H9 (cell line): Measurements from ENCODE around the gene CA11. TPM values are rescaled to one million over a fixed set of nuclear protein-coding genes. Genes with fewer than 3 reads are reported as not detected.

Experiments
- DNase-seq: peaks from one replicate; pipeline ENCODE4 v3.0.0-alpha.2; 2017
- H2AFZ ChIP-seq: one replicate; pipeline ENCODE4 v1.6.1; 2013; ENCODE audit warnings: mild to moderate bottlenecking, low read length, control low read depth, moderate library complexity
- H2AK5ac ChIP-seq: 2 replicates; pipeline ENCODE4 v1.6.1; 2013; ENCODE audit warnings: low read length, control low read depth, mixed read lengths; ENCODE audit not compliant: insufficient read length
- H2BK120ac ChIP-seq: one replicate; pipeline ENCODE4 v1.6.1; 2013; ENCODE audit warnings: low read depth, mild to moderate bottlenecking, low read length, control low read depth, inconsistent platforms; ENCODE audit not compliant: poor library complexity, severe bottlenecking
- H2BK12ac ChIP-seq: 2 replicates; pipeline ENCODE4 v1.6.1; 2013; ENCODE audit warnings: low read length, control low read depth, mixed read lengths, low read depth; ENCODE audit not compliant: insufficient read length
- H2BK15ac ChIP-seq: 2 replicates; pipeline ENCODE4 v1.6.1; 2013; ENCODE audit warnings: low read depth, low read length, control low read depth
- H2BK20ac ChIP-seq: one replicate; pipeline ENCODE4 v1.6.1; 2013; ENCODE audit warnings: low read depth, mild to moderate bottlenecking, low read length, control low read depth, inconsistent platforms; ENCODE audit not compliant: poor library complexity, severe bottlenecking
- H2BK5ac ChIP-seq: 2 replicates; pipeline ENCODE4 v1.6.1; 2013; ENCODE audit warnings: low read length, control low read depth, mixed read lengths; ENCODE audit not compliant: insufficient read length
- H3K14ac ChIP-seq: 2 replicates; pipeline ENCODE4 v1.6.1; 2013; ENCODE audit warnings: low read length, control low read depth; ENCODE audit not compliant: insufficient read depth
- H3K18ac ChIP-seq: 2 replicates; pipeline ENCODE4 v1.6.1; 2013; ENCODE audit warnings: low read depth, mild to moderate bottlenecking, mixed read lengths, low read length, control low read depth; ENCODE audit not compliant: insufficient read length
- H3K23ac ChIP-seq: 2 replicates; pipeline ENCODE4 v1.6.1; 2013; ENCODE audit warnings: low read length, control low read depth, mixed read lengths, low read depth; ENCODE audit not compliant: insufficient read length
- H3K23me2 ChIP-seq: 2 replicates; pipeline ENCODE4 v1.6.1; 2013; ENCODE audit warnings: low read depth, mild to moderate bottlenecking, mixed read lengths, low read length, control low read depth; ENCODE audit not compliant: insufficient read length, poor library complexity, severe bottlenecking
- H3K27ac ChIP-seq: 2 replicates; pipeline ENCODE4 v1.5.1; 2013; ENCODE audit warnings: low read length, control low read depth, mixed read lengths, low read depth; ENCODE audit not compliant: insufficient read length
- H3K27me3 ChIP-seq: 2 replicates; pipeline ENCODE4 v1.6.1; 2013; ENCODE audit warnings: low read length, control low read depth, inconsistent platforms; ENCODE audit not compliant: insufficient read depth
- H3K4ac ChIP-seq: 2 replicates; pipeline ENCODE4 v1.6.1; 2013; ENCODE audit warnings: low read depth, mild to moderate bottlenecking, control low read depth, inconsistent platforms, low read length, moderate library complexity
- H3K4me1 ChIP-seq: 2 replicates; pipeline ENCODE4 v1.6.1; 2013; ENCODE audit warnings: low read length, control low read depth, inconsistent platforms; ENCODE audit not compliant: insufficient read depth
- H3K4me2 ChIP-seq: 2 replicates; pipeline ENCODE4 v1.6.1; 2013; ENCODE audit warnings: low read length, control low read depth, mixed read lengths; ENCODE audit not compliant: insufficient read length, insufficient read depth
- H3K56ac ChIP-seq: 2 replicates; pipeline ENCODE4 v1.6.1; 2013; ENCODE audit warnings: low read depth, mild to moderate bottlenecking, mixed read lengths, low read length, control low read depth; ENCODE audit not compliant: insufficient read length
- H3K79me1 ChIP-seq: 2 replicates; pipeline ENCODE4 v1.6.1; 2013; ENCODE audit warnings: low read depth, mild to moderate bottlenecking, moderate library complexity, low read length, control low read depth, inconsistent platforms; ENCODE audit not compliant: insufficient read depth, poor library complexity, severe bottlenecking
- H3K79me2 ChIP-seq: 2 replicates; pipeline ENCODE4 v1.6.1; 2013; ENCODE audit warnings: low read length, control low read depth, inconsistent platforms; ENCODE audit not compliant: insufficient read depth
- H3K9ac ChIP-seq: 2 replicates; pipeline ENCODE4 v1.6.1; 2013; ENCODE audit warnings: low read length, control low read depth, mixed read lengths; ENCODE audit not compliant: insufficient read length; ENCODE audit errors: extremely low read depth
- H3K9me3 ChIP-seq: one replicate; pipeline ENCODE4 v1.6.1; 2013; ENCODE audit warnings: low read depth, low read length, inconsistent platforms; ENCODE audit not compliant: control insufficient read depth
- H3T11ph ChIP-seq: one replicate; pipeline ENCODE4 v1.6.1; 2013; ENCODE audit warnings: mild to moderate bottlenecking, low read length, control low read depth, inconsistent platforms
- H4K20me1 ChIP-seq: one replicate; pipeline ENCODE4 v1.6.1; 2013; ENCODE audit not compliant: control insufficient read depth, insufficient read length, insufficient read depth
- H4K5ac ChIP-seq: 2 replicates; pipeline ENCODE4 v1.6.1; 2013; ENCODE audit warnings: low read depth, mild to moderate bottlenecking, mixed read lengths, low read length, control low read depth; ENCODE audit not compliant: insufficient read length
- H4K8ac ChIP-seq: replicated peaks from 2 replicates; pipeline ENCODE4 v1.6.1; 2013; ENCODE audit warnings: low read length, control low read depth, mixed read lengths, low read depth; ENCODE audit not compliant: insufficient read length
- H4K91ac ChIP-seq: 2 replicates; pipeline ENCODE4 v1.6.1; 2013; ENCODE audit warnings: low read depth, mild to moderate bottlenecking, moderate library complexity, mixed read lengths, low read length, control low read depth; ENCODE audit not compliant: insufficient read length
- H3K27ac Mint-ChIP-seq, 3 experiments: 2 replicates in 2 of 3; 3 replicates in 1 of 3; pipeline ENCODE4 v1.8.0; 2020 to 2021; ENCODE audit warnings: mixed read lengths in 3 of 3, mild to moderate bottlenecking in 1 of 3, moderate library complexity in 1 of 3
- H3K27me3 Mint-ChIP-seq: 2 replicates; pipeline ENCODE4 v1.8.0; 2021; ENCODE audit warnings: low read depth, mild to moderate bottlenecking, moderate library complexity, mixed read lengths
- H3K36me3 Mint-ChIP-seq, 3 experiments: 2 replicates in 2 of 3; 3 replicates in 1 of 3; pipeline ENCODE4 v1.8.0; 2020 to 2021; ENCODE audit warnings: low read depth in 3 of 3, mixed read lengths in 3 of 3; ENCODE audit not compliant: insufficient read depth in 1 of 3
- H3K4me1 Mint-ChIP-seq, 2 experiments: 2 replicates each; pipeline ENCODE4 v1.8.0; 2020; ENCODE audit warnings: mixed read lengths in 2 of 2
- H3K4me3 Mint-ChIP-seq, 2 experiments: 2 replicates in 1 of 2; 3 replicates in 1 of 2; pipeline ENCODE4 v1.8.0; 2020 to 2021; ENCODE audit warnings: mild to moderate bottlenecking in 2 of 2, mixed read lengths in 2 of 2, moderate library complexity in 1 of 2
- H3K9me3 Mint-ChIP-seq, 2 experiments: 2 replicates in 1 of 2; 3 replicates in 1 of 2; pipeline ENCODE4 v1.8.0; 2020; ENCODE audit warnings: mild to moderate bottlenecking in 2 of 2, mixed read lengths in 2 of 2, moderate library complexity in 1 of 2
- CTCF ChIP-seq: fragments of 200-600 bp; sonication (generic); conservative IDR thresholded peaks from 3 replicates; pipeline ENCODE4 v1.8.0; 2021; ENCODE audit warnings: antibody characterized with exemption, mild to moderate bottlenecking
- WGBS: extraction: QIAGEN DNeasy Blood & Tissue Kit; methylation state at CpG from one replicate; pipeline ENCODE4 v1.1.7; 2013; ENCODE audit warnings: missing lambda C conversion rate, low lambda C conversion rate, mixed read lengths; ENCODE audit not compliant: insufficient read length; ENCODE audit errors: extremely low coverage; 5-methylcytosine and 5-hydroxymethylcytosine counted together
- total RNA-seq: library from RNA; stranded (reverse); gene quantifications from 2 replicates; pipeline ENCODE4 v1.2.1, GENCODE V29; 2021

The CA11 gene
- total RNA-seq, 1 experiment from 2014 or later = 107 TPM

DNA sequence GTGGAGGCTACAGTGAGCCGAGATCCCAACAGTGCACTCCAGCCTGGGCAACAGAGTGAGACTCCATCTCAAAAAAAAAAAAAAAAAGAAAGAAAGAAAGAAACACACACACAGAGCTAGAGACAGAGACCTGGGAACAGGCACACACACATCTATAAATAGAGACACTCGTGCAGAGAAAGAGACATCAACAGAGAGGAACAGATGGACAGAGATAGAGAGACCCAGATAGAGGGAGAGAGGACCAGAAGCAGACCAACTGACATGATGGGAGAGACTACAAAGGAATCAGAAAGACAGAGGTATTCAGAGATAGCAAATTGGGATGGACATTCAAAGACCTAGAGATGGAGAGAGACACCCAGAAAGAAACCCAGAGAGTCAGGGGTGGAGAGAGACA lies 2.1 kb upstream of the CA11 start:
- DNase-seq = no peak
- H3K4me1 Mint-ChIP-seq = peaks cover 18% of the 10 kb centered on the region in 2 experiments
- Histone ChIP-seq H3K9ac (no peak overlapping the region), H3K4ac (no peak overlapping the region), H3K27me3 (no peaks in the 10 kb centered on the region), H2BK20ac (no peak overlapping the region), H3K4me1 (no peaks in the 10 kb centered on the region), H4K91ac (no peak overlapping the region), H3K56ac (no peak overlapping the region), H3K27ac (no peak overlapping the region), H4K5ac (no peak overlapping the region), H2AFZ (no peak overlapping the region), H3K14ac (no peak overlapping the region), H2BK5ac (no peak overlapping the region), H3K79me2 (no peaks in the 10 kb centered on the region), H3K23ac (no peak overlapping the region), H3K79me1 (no peaks in the 10 kb centered on the region), H4K8ac (no peak overlapping the region), H2AK5ac (no peak overlapping the region), H3K18ac (no peak overlapping the region), H2BK120ac (no peak overlapping the region), H3K9me3 (no peaks in the 10 kb centered on the region), H4K20me1 (no peaks in the 10 kb centered on the region), H3K4me2 (no peak overlapping the region), H3K23me2 (peaks cover 16% of the 10 kb centered on the region), H2BK12ac (no peak overlapping the region), H3T11ph (no peak overlapping the region), H2BK15ac (no peak overlapping the region)
- WGBS = no CpG with 5 or more reads among the region's 2 CpGs
- no peak overlapping the region for H3K27ac Mint-ChIP-seq
- peaks cover 3% of the 10 kb centered on the region for H3K27me3 Mint-ChIP-seq
- peaks cover 0 to 5% (median 4%) of the 10 kb centered on the region in 3 experiments; a peak in 3 of 7 replicates for H3K36me3 Mint-ChIP-seq
- no peak overlapping the region for H3K4me3 Mint-ChIP-seq
- H3K9me3 Mint-ChIP-seq = peaks cover 0 to 4% of the 10 kb centered on the region in 2 experiments; a peak in 2 of 5 replicates
- TF ChIP-seq CTCF = no peak
